HG03457 (cell line): ENCODE measurements around the gene VASN.

Experiments
- ATAC-seq: cut with Tn5 transposase; IDR thresholded peaks from one replicate; pipeline ENCODE4 v1.9.1; 2021; ENCODE audit warnings: moderate number of reproducible peaks; ENCODE audit not compliant: unreplicated experiment

The VASN gene

DNA sequence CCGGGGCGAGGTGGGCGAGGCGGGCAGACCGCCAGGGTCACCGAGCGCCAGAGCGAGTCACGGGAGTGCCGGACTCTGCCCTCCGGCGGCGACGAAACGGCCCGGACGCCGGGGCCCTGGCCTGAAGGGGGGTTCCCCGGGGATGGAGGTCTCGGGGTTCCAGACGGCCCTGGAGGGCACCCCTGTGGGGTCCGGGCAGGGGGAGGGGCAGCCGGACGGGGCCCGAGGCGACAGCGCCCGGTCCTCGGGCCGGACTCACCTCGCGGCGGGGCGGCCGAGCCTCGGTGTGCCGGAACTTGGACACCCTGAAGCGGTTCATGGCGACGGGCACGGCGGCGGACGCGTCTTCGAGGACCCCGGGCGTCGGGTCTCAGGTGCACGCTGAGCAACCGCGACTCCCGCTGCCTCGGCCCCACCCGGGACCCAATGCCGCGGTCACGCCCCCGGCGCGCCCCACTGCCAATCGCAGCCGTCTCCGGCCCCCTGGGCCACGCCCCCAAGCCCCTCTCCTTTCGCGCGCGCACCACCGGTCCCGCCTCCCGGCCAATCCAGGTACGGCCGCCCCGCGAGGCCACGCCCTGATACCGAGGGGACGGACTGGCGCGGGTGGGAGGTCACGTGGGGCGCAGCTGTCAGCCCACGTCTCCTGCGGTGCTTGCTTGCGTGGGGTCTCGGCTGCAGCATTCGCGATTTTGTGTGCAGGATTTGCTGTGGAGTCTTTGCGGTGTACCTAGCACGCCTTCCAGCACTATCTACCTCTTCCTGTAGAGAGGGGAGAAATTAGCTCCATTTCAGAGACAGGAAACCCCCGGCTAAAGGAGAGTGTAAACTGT, 44.8 kb downstream of the VASN start, which contains the start of gene CORO7:
CORO7 (minus strand) TSS at position 397 of the 833 bp plus-strand sequence; CDS start at position 319, 78 bp downstream.
- peak; percentile 60 for ATAC-seq

DNA sequence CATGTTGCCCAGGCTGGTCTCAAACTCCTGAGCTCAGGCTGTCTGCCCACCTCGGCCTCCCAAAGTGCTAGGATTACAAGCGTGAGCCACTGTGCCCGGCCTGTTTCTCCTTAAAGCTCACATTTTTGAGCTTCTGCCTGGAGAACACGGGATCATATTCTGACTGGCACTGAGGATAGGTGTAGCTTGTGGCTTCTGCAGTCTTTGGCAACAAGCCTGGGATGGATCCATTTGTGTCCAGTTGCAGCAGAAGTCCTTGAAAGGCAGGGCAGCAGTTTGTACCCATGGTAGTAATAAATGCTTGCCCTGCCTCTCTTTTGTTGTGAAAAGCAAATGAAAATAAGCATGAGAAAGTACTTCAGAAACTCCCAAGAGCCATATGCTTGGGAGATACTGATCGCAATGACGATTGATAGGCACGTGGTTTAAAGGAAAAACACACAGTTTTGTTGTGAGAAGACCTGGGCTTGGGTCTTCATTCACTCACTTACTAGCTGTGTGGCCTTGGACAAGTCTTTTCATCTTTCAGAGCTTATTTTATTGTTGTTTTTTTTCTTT, 47.8 kb downstream of the VASN start:
- ATAC-seq: no peak

DNA sequence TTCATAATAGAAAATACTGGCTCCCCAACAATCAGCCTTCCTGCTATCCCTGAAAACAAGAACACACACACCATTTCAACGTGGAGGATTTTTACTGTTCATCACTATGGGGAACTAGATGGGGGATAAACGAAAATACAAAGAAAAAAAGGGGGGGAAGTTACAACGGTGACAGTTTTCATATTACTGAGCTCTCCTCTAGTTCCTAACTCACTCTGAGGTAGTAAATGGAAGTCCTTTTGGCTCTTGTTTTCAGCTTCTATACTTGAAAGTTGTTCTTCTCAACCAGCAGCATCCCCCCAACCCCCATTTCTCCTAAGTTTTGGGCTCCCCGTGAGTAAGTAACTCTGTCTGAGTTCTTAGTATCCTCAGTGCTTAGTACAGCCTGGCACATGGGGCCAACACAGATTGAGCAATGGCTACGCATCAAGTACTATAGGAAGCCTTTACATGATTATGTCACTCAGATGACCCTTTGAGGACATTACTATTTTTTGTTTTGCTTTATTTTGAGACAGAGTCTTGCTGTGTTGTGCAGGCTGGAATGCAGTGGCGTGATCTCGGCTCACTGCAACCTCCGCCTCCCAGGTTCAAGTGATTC, 49.0 kb downstream of the VASN start:
- no peak for ATAC-seq

DNA sequence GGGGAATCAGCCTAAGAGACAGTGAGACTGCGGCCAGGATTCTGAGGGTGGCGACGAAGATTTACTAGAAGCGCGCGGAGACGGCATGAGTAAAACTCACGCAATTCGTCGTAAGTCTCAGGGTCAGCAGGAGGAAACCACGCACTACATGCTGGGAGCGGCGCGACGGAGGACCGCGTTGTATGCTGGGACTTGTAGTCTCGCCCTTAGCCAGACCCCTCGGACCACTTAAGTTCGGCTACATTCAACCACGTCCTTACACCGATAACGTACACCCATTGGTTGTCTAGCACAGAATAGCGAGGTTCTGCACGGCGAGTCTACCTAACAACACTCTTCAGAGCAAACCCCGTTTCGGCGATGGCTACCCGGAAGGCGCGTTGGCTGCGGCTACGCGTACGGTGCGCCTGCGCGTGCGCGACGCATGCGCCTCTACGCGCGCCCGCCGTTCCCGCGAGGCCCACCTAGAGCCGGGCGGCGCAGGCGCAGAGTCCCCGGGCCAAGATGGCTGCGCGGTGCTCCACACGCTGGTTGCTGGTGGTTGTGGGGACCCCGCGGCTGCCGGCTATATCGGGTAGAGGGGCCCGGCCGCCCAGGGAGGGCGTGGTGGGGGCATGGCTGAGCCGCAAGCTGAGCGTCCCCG, 53.9 kb downstream of the VASN start, which contains the start of gene DNAJA3:
DNAJA3 (plus strand) TSS at position 491 of the 643 bp plus-strand sequence; CDS start at position 505, 14 bp downstream.
- ATAC-seq: peak; percentile 69

DNA sequence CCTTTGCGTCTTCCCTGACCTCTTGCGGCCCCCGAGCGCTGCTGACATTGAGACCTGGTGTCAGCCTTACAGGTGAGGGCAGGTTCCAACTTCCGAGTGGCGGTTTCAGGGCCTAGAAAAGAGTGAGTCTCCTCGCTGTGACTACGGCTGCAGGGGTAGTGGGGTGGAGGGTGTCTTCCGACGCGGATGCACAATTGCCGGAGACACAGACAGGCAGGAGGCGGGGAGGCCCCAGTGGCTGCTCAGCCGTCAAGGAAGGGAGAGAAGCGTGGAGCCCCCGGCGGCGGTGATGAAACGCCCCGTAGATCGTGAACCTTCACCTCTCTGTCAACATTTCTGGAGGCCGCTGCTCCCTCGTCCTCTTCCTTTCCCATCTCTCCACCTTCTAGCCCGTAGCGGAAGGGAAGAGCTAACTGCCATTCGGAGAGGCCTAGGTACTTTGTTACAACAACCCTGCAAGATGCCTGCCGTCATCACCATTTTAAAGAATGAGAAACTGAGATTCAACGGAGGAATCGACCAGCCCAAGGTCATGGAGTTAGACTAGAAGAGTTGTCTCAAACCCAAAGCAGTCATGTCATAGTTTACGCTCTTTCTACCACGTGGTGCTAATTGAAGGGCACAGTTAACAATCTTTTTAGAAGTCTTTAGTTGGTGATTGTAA, 54.5 kb downstream of the VASN start:
- ATAC-seq: peak; percentile 7

DNA sequence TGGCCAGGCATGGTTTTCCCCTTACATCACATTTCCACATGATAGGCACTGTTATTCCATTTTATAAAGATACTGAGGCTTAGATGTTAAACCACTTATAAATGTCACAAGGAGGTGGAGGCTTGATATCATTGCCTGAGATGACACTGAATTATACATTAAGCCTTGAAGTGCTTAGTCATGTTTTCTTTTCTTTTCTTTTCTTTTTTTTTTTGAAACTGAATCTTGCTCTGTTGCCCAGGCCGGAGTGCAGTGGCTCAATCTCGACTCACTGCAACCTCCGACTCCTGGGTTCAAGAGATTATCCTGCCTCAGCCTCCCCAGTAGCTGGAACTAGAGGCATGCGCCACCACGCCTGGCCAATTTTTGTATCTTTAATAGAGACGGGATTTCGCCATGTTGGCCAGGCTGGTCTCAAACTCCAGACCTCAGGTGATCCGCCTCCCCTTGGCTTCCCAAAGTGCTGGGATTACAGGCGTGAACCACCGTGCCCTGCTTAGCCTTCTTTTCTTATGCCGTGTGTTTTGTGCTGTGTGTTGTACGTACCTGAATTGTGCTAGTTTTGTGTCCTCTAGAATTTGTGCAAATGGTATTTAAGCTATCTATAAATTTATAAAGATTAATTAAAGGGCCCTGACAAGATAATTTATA, 55.2 kb downstream of the VASN start:
- no peak for ATAC-seq

DNA sequence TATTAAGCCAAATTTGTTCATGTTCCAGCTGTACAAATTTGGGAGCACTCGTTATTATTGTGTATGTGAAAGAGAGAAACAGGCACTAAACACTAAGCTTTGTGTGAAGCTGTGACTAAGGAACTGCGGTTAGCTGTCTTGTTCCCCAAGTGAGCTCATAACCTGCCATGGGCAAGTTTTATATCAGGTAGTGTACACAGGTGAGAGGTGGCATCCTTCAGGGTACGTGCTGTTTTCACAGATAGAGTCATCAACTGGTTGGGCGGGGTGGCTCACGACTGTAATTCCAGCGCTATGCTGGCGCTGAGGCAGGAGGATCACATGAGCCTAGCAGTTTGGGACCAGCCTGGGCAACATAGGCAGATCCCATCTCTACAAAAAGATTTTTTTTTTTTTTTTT, 56.9 kb downstream of the VASN start:
- no peak for ATAC-seq

DNA sequence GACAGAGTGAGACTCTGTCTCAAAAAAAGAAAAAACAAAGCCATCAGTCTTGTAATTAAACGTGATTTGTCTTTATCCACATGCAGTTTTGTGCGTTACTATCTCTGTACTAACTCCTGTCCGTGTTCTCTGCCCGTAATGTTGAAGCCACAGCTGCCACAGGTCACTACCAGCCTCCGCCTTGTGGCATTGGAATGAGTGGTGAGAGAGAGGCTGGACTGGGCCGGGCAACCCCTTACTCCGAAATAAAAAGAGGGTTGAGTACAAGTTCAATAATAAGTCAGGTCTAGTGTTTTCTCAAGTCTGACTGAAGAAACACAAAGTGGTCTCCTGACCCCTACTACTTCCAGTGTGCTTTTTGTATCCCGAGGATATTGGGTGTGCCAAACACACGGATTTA, 59.4 kb downstream of the VASN start:
- no peak for ATAC-seq
